K562 (cell line): ENCODE data around the gene BTBD2. TPM values are rescaled to one million over a fixed set of nuclear protein-coding genes. Genes with fewer than 3 reads are reported as not detected.

ENCODE experiments used
- CHD7 ChIP-seq: fragments of 200-600 bp; sonication (generic); IDR thresholded peaks from one replicate; pipeline ENCODE4 v1.6.1; 2012; ENCODE audit warnings: mild to moderate bottlenecking, low read depth, low read length, inconsistent platforms
- DIDO1 ChIP-seq: fragments of 450-650 bp; IDR thresholded peaks from 2 replicates; pipeline ENCODE4 v1.6.1; 2016; ENCODE audit warnings: low read depth, missing biosample characterization, missing genetic modification characterization
- FOXA3 ChIP-seq, 2 experiments: fragments of 450-650 bp in 1 of 2; sonication (generic) in 1 of 2; formaldehyde crosslinking; IDR thresholded peaks in 1 of 2; conservative IDR thresholded peaks in 1 of 2; 2 replicates each; pipeline versions ENCODE4 v1.4.0 to v1.8.0; 2020 to 2022; ENCODE audit warnings: mild to moderate bottlenecking in 2 of 2, missing genetic modification reagents in 1 of 2
- ID3 ChIP-seq, 2 experiments: fragments of 250-450 bp in 1 of 2; fragments of 450-650 bp in 1 of 2; sonication (Bioruptor Pico) in 1 of 2; IDR thresholded peaks; 2 replicates each; pipeline versions ENCODE4 v1.6.1 to v1.8.0; 2016 to 2021; ENCODE audit warnings: mild to moderate bottlenecking in 2 of 2, moderate library complexity in 2 of 2, missing compliant biosample characterization in 1 of 2, missing genetic modification characterization in 1 of 2
- L3MBTL2 ChIP-seq: fragments of 450-650 bp; IDR thresholded peaks from 2 replicates; pipeline ENCODE4 v1.6.1; 2016; ENCODE audit warnings: mild to moderate bottlenecking, moderate library complexity
- MYNN ChIP-seq, 2 experiments: sonication (generic); formaldehyde crosslinking in 1 of 2; IDR thresholded peaks; 2 replicates each; pipeline versions ENCODE4 v1.5.0 to v1.6.1; 2016 to 2020; ENCODE audit warnings: antibody characterized with exemption in 1 of 2, missing genetic modification reagents in 1 of 2
- POLR3G ChIP-seq: IDR thresholded peaks from 2 replicates; pipeline ENCODE4 v1.6.1; 2011; ENCODE audit not compliant: insufficient read length, insufficient replicate concordance; ENCODE audit errors: extremely low read depth
- U2AF1 ChIP-seq: fragments of 200-400 bp; formaldehyde crosslinking; optimal IDR thresholded peaks from 2 replicates; pipeline ENCODE3; 2017; ENCODE audit warnings: mild to moderate bottlenecking, low read depth, low read length, moderate library complexity
- ZNF511 ChIP-seq: sonication (generic); formaldehyde crosslinking; IDR thresholded peaks from 2 replicates; pipeline ENCODE4 v1.8.0; 2022; ENCODE audit warnings: mild to moderate bottlenecking, missing genetic modification reagents
- ZNF512 ChIP-seq: IDR thresholded peaks from 2 replicates; pipeline ENCODE4 v1.6.1; 2016; ENCODE audit warnings: missing genetic modification characterization, missing compliant biosample characterization
- ZNF707 ChIP-seq: fragments of 250-450 bp; sonication (Bioruptor Pico); conservative IDR thresholded peaks from 2 replicates; pipeline ENCODE4 v1.8.0; 2022; ENCODE audit warnings: inconsistent platforms, mild to moderate bottlenecking, moderate library complexity
- ZNF766 ChIP-seq: fragments of 200-800 bp; sonication (Bioruptor generic); conservative IDR thresholded peaks from 2 replicates; pipeline ENCODE4 v1.6.1; 2016; ENCODE audit warnings: missing genetic modification characterization, missing compliant biosample characterization
- polyA plus RNA-seq, 8 experiments: library from polyadenylated mRNA; depleted of rRNA in 4 of 8; stranded (reverse) in 5 of 8; unstranded in 3 of 8; fragments of >200 nt; fragmentation: Nextera tagmentation in 2 of 8; fragmentation: Illumina TruSeq in 1 of 8; extraction: Ambion mirVana in 2 of 8; extraction: Trizol in 1 of 8; gene quantifications; 2 replicates each; pipeline versions ENCODE4 v1.2.1 to v1.2.3, GENCODE V29; 2011 to 2014; ENCODE audit warnings: inconsistent platforms in 1 of 8, missing spikeins in 1 of 8
- total RNA-seq, 7 experiments: library from RNA; depleted of rRNA in 6 of 7; stranded (reverse); fragments of >200 nt in 6 of 7; fragmentation: Illumina TruSeq in 2 of 7; extraction: Trizol in 2 of 7; gene quantifications; 2 replicates each; pipeline versions ENCODE4 v1.2.1 to v1.2.3, GENCODE V29; 2011 to 2021; ENCODE audit warnings: low replicate concordance in 1 of 7

BTBD2 gene
- total and polyA plus RNA-seq, 9 of the 15 experiments (the other 6 are each of a cell fraction or from before 2014, with no cell fraction given) = 0.10 to 15.6 (median 6.9) TPM

GRCh38 chr19:2059422-2060201, 44.1 kb upstream of the BTBD2 start (continued):
- TF ChIP-seq CHD7 (no peak), U2AF1 (no peak), ZNF512 (tag) (no peak), ZNF766 (CRISPR knock-in tag) (peak; percentile 93), POLR3G (no peak), MYNN (IDR thresholded peaks at IDR 0.05) (peak; percentile 20), MYNN (CRISPR knock-in tag; IDR thresholded peaks at IDR 0.05) (no peak), ID3 (CRISPR knock-in tag; IDR thresholded peaks at IDR 0.05) (no peak), ID3 (tag; IDR thresholded peaks at IDR 0.05) (peak; percentile 94), ZNF511 (CRISPR knock-in tag) (0 out of 2 replicates have a peak, but pooled peaks have one; percentile 54), L3MBTL2 (peak; percentile 93), FOXA3 (CRISPR knock-in tag; conservative IDR thresholded peaks at IDR 0.05 in 1 of 2, IDR thresholded peaks at IDR 0.05 in 1 of 2) (no peak), ZNF707 (CRISPR knock-in tag) (no peak), DIDO1 (no peak)
